ENCODE data around the gene RPS25.

RPS25 gene

DNA sequence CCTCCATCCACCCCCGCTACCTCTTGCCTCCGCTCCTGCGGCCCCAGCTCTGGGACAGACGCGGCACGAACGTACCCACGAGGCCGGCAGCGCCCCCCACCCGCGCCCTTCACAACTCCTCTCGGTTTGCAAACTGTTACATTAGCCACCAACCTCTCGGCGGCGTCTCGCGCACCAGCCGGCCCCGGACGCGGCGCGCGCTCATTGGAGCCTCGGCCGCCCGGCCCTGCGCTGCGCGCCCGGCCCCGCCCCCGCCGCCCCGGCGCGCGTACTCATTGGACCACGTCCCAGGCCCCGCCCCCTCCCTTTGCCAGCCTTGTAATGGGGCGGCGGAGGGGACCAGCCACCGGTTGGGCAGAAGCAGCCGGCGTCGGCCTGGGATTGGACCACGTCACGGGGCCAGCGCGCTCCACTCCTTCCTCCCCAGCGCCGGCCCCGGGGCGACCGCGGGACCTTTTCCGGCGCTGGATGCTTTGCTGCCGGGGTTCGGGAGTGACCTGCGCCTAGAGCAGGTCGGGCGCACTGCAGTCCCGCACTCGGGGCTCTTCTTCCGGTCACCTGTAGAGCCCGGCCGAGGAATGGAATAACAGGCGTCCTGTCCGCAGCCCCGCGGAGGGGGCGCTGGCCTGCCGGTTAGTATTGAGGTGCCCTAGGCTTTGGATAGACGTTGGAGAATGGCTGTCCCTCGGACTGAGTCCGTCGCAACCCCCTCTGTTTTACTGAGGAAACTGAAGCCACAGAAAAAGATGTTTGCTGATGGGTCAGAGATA lies 39.0 kb upstream of the RPS25 start, which contains the start of gene HYOU1:
Gene HYOU1, minus strand, starts transcription at position 206 of the 770 bp plus-strand sequence. CDS start 1,045 bp downstream, outside the sequence.
- POLR2A ChIA-PET = interaction anchor here (0.6 to 1.9 kb wide), 5 partner anchors 10 to 281 kb away, joined by 3 to 6 read pairs (median 4); partner anchors contain the start of gene VPS11

GRCh38 chr11:119056421-119056999 lies 38.4 kb upstream of the RPS25 start:
- H3K4me3 ChIP-seq (ENCODE audit: low read depth, low read length) = peak overlapping the region; percentile 85
- TF ChIP-seq CTCF (IDR thresholded peaks at IDR 0.05; ENCODE audit: insufficient read depth, low read length, missing control alignments) = no peak
- POLR2A ChIA-PET = interaction anchor here (0.6 to 1.6 kb wide), 4 partner anchors 11 to 282 kb away, joined by 3 to 6 read pairs (median 4); partner anchors contain the start of gene VPS11
- CTCF ChIA-PET = interaction anchor here (0.9 to 6.0 kb wide), 11 partner anchors 9 to 367 kb away, joined by 3 to 34 read pairs (median 7); partner anchors contain the start of genes SLC37A4 and VPS11
- no peak for DNase-seq (ENCODE audit: low read depth, low spot score)

More for the DNA sequence above, 39.0 kb upstream of the RPS25 start, which contains the start of gene HYOU1:
- peak; percentile 63 for DNase-seq (ENCODE audit: low read depth, low spot score)
- H3K4me3 ChIP-seq (ENCODE audit: low read depth, low read length) = peak within 1 kb of the TSS; percentile 85
- CTCF ChIA-PET = interaction anchor here (0.9 to 2.6 kb wide), 13 partner anchors 9 to 368 kb away, joined by 3 to 15 read pairs (median 3); partner anchors contain the start of genes C2CD2L and VPS11
- peak; percentile 35 for TF ChIP-seq CTCF (IDR thresholded peaks at IDR 0.05; ENCODE audit: insufficient read depth, low read length, missing control alignments)

GRCh38 chr11:119055901-119056300 lies 37.8 kb upstream of the RPS25 start:
- TF ChIP-seq CTCF (IDR thresholded peaks at IDR 0.05; ENCODE audit: insufficient read depth, low read length, missing control alignments) = peak; percentile 27
- ChIA-PET CTCF (interaction anchor here (0.9 to 6.0 kb wide), 12 partner anchors 8 to 366 kb away, joined by 3 to 34 read pairs (median 6); partner anchors contain the start of genes CBL, SLC37A4 and VPS11), POLR2A (interaction anchor here (0.7 to 1.4 kb wide), 2 partner anchors 12 to 351 kb away, joined by 3 to 6 read pairs; partner anchors contain the start of gene VPS11)
- DNase-seq (ENCODE audit: low read depth, low spot score) = no peak
- peak overlapping the region; percentile 85 for H3K4me3 ChIP-seq (ENCODE audit: low read depth, low read length)

- TF ChIP-seq CTCF (IDR thresholded peaks at IDR 0.05; ENCODE audit: insufficient read depth, low read length, missing control alignments) = no peak
- no peak overlapping the region; the same call in 1 of the 2 replicates for H3K4me3 ChIP-seq (ENCODE audit: low read depth, low read length)
- DNase-seq (ENCODE audit: low read depth, low spot score) = no peak
- POLR2A ChIA-PET = interaction anchor here (0.9 kb wide), 1 partner anchor 8 kb away, joined by 3 read pairs; no protein-coding TSS in a partner anchor
- CTCF ChIA-PET = interaction anchor here (1.8 to 6.0 kb wide), 3 partner anchors 9 to 23 kb away, joined by 6 to 34 read pairs (median 10); partner anchors contain the start of gene SLC37A4
These were observed 36.3 kb upstream of the RPS25 start for GRCh38 chr11:119054418-119054817.

DNA sequence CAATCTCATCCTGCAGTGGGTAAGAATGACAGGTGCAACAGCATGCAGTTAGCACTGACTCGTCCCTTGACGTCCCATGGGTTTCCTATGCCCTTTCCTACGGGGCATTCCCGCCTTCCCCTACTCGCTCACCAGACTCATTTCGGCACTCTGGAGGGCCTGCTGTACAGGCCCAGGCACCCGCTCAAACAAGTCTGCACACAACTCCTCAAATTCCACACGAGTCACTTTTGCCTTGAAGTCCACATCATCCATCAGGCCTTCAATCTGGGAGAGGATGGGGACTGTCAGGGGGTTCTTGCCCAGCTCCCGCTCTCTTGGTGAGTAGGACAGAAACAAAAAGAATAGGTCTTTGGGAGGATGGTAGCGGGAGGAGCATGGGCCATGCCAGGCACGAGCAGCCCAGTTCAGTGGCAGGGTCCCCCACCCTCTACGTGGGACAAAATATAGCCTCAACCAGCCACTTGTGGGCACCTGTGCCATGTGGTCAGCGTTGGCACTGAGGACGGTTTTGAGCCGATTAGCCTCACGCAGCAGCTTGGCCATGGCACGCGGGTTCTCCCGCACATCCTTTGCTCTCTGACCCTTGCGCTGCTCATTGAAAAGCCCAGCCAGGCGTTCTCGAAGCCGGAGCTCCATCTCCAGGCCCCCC lies 34.1 kb upstream of the RPS25 start:
- ChIA-PET CTCF (interaction anchor here (6.0 kb wide), 1 partner anchor 20 kb away, joined by 34 read pairs; the partner anchor contains the start of gene SLC37A4), POLR2A (no interaction called here)
- no peak for DNase-seq (ENCODE audit: low read depth, low spot score)
- TF ChIP-seq CTCF (IDR thresholded peaks at IDR 0.05; ENCODE audit: insufficient read depth, low read length, missing control alignments) = no peak
- H3K4me3 ChIP-seq (ENCODE audit: low read depth, low read length) = no peak overlapping the region

Measured in AG04449 (cell line).